Ureter (tissue), 1 donor: ENCODE data around the gene MED27. TPM values are rescaled to one million over a fixed set of nuclear protein-coding genes. Genes with fewer than 3 reads are reported as not detected.

Source experiments
- total RNA-seq: library from RNA; stranded (reverse); gene quantifications from one replicate; pipeline ENCODE4 v1.2.4, GENCODE V29; 2023
- donor health status: DM: yes; HTN: yes; CAD: no.

Gene MED27
- total RNA-seq, 1 donor from 2014 or later, result 25.9 TPM

Other genes with a start within 250 kb of the MED27 start
- gene NTNG2, start 82.2 kb upstream of the MED27 start, total RNA-seq, result 2.2 TPM